Astrocyte of the spinal cord (primary cell): ENCODE data around the gene DENND11.

Source experiments
- DNase-seq: peaks from one replicate; pipeline ENCODE4 v3.0.0; 2011; ENCODE audit warnings: low read depth, low spot score
- H3K4me3 ChIP-seq: 2 replicates; pipeline ENCODE4 v1.5.1; 2011; ENCODE audit warnings: low read depth, mild to moderate bottlenecking, low read length, moderate library complexity
- in situ Hi-C: cut with HindIII; loops from 2 replicates; pipeline ENCODE4 v1.10.0; 2017; ENCODE audit warnings: low sequenced_read_pairs
- TF ChIP-seq, protein P1 (sequence below): IDR thresholded peaks from 2 replicates; pipeline ENCODE4 v1.5.1; 2012; ENCODE audit warnings: low read depth, mild to moderate bottlenecking, low read length, inconsistent platforms

Gene DENND11

GRCh38 chr7:141710301-141710700 lies 8.3 kb upstream of the DENND11 start:
- no peak for DNase-seq
- no peak overlapping the region for H3K4me3 ChIP-seq
- in situ Hi-C loops = no loop called here
- TF ChIP-seq, protein P1, sequence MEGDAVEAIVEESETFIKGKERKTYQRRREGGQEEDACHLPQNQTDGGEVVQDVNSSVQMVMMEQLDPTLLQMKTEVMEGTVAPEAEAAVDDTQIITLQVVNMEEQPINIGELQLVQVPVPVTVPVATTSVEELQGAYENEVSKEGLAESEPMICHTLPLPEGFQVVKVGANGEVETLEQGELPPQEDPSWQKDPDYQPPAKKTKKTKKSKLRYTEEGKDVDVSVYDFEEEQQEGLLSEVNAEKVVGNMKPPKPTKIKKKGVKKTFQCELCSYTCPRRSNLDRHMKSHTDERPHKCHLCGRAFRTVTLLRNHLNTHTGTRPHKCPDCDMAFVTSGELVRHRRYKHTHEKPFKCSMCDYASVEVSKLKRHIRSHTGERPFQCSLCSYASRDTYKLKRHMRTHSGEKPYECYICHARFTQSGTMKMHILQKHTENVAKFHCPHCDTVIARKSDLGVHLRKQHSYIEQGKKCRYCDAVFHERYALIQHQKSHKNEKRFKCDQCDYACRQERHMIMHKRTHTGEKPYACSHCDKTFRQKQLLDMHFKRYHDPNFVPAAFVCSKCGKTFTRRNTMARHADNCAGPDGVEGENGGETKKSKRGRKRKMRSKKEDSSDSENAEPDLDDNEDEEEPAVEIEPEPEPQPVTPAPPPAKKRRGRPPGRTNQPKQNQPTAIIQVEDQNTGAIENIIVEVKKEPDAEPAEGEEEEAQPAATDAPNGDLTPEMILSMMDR = no peak

GRCh38 chr7:141709749-141710148 lies 7.8 kb upstream of the DENND11 start:
- in situ Hi-C loops = no loop called here
- H3K4me3 ChIP-seq = no peak overlapping the region
- TF ChIP-seq, protein P1 = no peak
- DNase-seq = no peak

DNA sequence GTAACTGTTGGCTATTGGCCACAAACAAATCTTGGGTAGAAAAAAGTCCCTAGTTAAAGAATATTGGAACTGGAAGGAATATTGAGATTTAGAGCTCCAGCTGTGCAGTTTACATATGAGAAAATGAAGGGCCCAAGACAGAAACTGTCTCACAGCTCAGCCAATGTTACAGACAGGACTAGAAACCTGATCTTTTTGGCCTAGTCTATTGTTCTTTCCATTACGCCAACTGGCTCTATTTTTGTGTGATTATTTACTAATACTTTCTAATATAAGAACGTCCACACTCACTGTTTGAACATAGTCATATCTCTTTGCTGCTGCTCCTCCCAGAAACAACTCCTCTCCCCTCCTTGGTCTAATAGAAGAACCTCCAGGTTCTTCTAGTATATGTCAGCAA lies 7.4 kb upstream of the DENND11 start:
- in situ Hi-C loops = no loop called here
- TF ChIP-seq, protein P1 = no peak
- no peak overlapping the region for H3K4me3 ChIP-seq
- no peak for DNase-seq

- H3K4me3 ChIP-seq = no peak within 1 kb of the TSS
- TF ChIP-seq, protein P1 = no peak
- no peak for DNase-seq
- in situ Hi-C loops = no loop called here
Observed at GRCh38 chr7:141708351-141708750, 6.4 kb upstream of the DENND11 start, which contains the start of gene WEE2. WEE2 (plus strand) TSS chr7:141708353; CDS start chr7:141708759, 406 bp downstream.

DNA sequence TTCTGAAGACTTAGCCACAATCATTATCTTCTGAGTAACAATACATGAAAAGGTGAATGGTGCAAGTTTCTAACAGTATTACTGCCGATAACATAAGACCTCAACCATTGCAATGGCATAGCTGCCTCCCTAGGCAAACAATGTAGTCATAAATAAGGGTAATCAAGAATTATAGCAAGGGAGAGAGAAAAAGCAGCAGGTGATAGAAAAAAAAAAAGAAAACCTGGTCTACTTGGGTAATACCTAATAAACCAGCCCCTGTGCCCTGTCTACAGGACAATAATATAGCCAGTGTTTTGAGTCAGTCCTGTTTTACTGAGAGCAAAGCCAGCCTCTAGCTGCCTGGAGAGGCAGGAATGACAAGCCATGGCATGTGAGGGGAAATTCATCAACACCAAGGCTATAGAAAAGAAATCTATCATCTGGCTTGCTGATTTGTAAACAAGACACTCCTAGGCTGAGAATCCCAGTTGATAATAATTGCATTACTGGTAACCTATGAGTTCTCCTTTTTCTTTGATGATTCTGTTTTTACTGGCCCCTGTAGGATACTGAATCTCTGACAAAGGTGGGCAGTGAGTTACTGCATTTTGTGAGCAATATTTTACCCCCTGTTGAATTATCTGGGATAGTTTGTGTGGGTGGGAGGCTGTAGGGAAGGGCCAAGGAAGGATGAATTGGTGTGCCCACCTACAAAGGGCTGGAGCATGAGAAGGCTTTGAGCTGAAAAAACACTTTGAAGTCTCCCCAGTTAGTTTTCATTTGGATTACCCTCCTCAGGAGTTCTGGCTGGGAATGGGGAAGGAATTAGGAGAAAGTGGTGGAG lies 4.5 kb upstream of the DENND11 start:
- no peak for DNase-seq
- TF ChIP-seq, protein P1 = no peak
- in situ Hi-C loops = no loop called here
- H3K4me3 ChIP-seq = no peak overlapping the region

- no peak for DNase-seq
- H3K4me3 ChIP-seq = no peak overlapping the region
- TF ChIP-seq, protein P1 = no peak
- in situ Hi-C loops = no loop called here
Observed at GRCh38 chr7:141704741-141705140, 2.8 kb upstream of the DENND11 start.
